HCT116 (cell line): ENCODE results near the gene KIF1A. TPM values are rescaled to one million over a fixed set of nuclear protein-coding genes. Genes with fewer than 3 reads are reported as not detected.

ENCODE experiments used
- ATAC-seq: fragments of 200-7000 bp; cut with Tn5 transposase; 2 replicates; pipeline ENCODE4 v1.9.1; 2020; ENCODE audit warnings: mild to moderate bottlenecking, moderate library complexity
- BruUV-seq: library from RNA; stranded (reverse); fragments of 400-500 nt; replicated peaks from 2 replicates; lab custom pipeline; 2021; lab: Mats Ljungman, UMichigan
- CTCF ChIA-PET: fragments of 300-600 bp; sonication (Branson Sonifier 250); formaldehyde crosslinking; loops from one replicate; lab custom pipeline; 2021; ENCODE audit warnings: antibody characterized with exemption; lab: Charles Lee
- POLR2A ChIA-PET: fragments of 300-600, 350-600 bp; sonication (Branson Sonifier 250); formaldehyde crosslinking; loops from one replicate; lab custom pipeline; 2021; ENCODE audit warnings: antibody characterized with exemption; lab: Charles Lee
- RAD21 ChIA-PET, 2 experiments: fragments of 300-600 bp; sonication (Branson Sonifier 250); formaldehyde crosslinking; loops; one replicate each; lab custom pipeline; 2023; ENCODE audit warnings: low total read pairs in 2 of 2; ENCODE audit not compliant: uncharacterized antibody in 2 of 2, unreplicated experiment in 2 of 2, low non-redundant PET in 1 of 2; lab: Charles Lee
- DNase-seq: peaks from one replicate; pipeline ENCODE4 v3.0.0-alpha.2; 2010; ENCODE audit warnings: low read depth, low spot score
- H2AFZ ChIP-seq: fragments of 200-600 bp; shearing (Covaris generic), sonication (generic); 2 replicates; pipeline ENCODE4 v1.6.1; 2017; ENCODE audit warnings: low read depth, mixed run types, mixed read lengths, antibody characterized with exemption, low read length; ENCODE audit not compliant: poor library complexity, severe bottlenecking
- H3K27ac ChIP-seq: 2 replicates; pipeline ENCODE4 v1.5.1; 2012; ENCODE audit warnings: low read depth, low read length
- H3K27me3 ChIP-seq: fragments of 200-600 bp; sonication (generic); 2 replicates; pipeline ENCODE4 v1.6.1; 2016; ENCODE audit warnings: mixed run types, low read length, mixed read lengths; ENCODE audit not compliant: insufficient read depth
- H3K36me3 ChIP-seq, 2 experiments: fragments of 200-500 bp in 1 of 2; fragments of 200-600 bp in 1 of 2; sonication (Bioruptor generic) in 1 of 2; sonication (generic) in 1 of 2; 2 replicates each; pipeline versions ENCODE4 v1.5.1 to v1.6.1; 2014 to 2016; ENCODE audit warnings: low read length in 2 of 2, inconsistent platforms in 1 of 2, mixed read lengths in 1 of 2, mixed run types in 1 of 2; ENCODE audit not compliant: insufficient read depth in 2 of 2, control insufficient read depth in 1 of 2
- H3K4me1 ChIP-seq, 2 experiments: fragments of 200-600 bp in 1 of 2; sonication (generic) in 1 of 2; 2 replicates each; pipeline versions ENCODE4 v1.5.1 to v1.6.1; 2012 to 2017; ENCODE audit warnings: low read length in 2 of 2, inconsistent platforms in 1 of 2, mild to moderate bottlenecking in 1 of 2, mixed read lengths in 1 of 2, mixed run types in 1 of 2, moderate library complexity in 1 of 2; ENCODE audit not compliant: insufficient read depth in 2 of 2, control insufficient read depth in 1 of 2
- H3K4me2 ChIP-seq: fragments of 200-600 bp; sonication (generic); 2 replicates; pipeline ENCODE4 v1.6.1; 2017; ENCODE audit warnings: mixed run types, low read length, mixed read lengths
- H3K4me3 ChIP-seq, 2 experiments: fragments of 200-600 bp in 1 of 2; sonication (generic) in 1 of 2; replicated peaks in 1 of 2; 2 replicates each; pipeline ENCODE4 v1.5.1; 2011 to 2016; ENCODE audit warnings: low read length in 2 of 2, control low read depth in 1 of 2, low read depth in 1 of 2, mild to moderate bottlenecking in 1 of 2, mixed read lengths in 1 of 2, mixed run types in 1 of 2
- H3K79me2 ChIP-seq: fragments of 200-600 bp; sonication (generic); 2 replicates; pipeline ENCODE4 v1.6.1; 2017; ENCODE audit warnings: mild to moderate bottlenecking, mixed run types, low read length, moderate library complexity, mixed read lengths; ENCODE audit not compliant: insufficient read depth
- H3K9ac ChIP-seq: fragments of 200-600 bp; sonication (generic); 2 replicates; pipeline ENCODE4 v1.6.1; 2016; ENCODE audit warnings: low read length, mixed read lengths
- H3K9me2 ChIP-seq: fragments of 200-600 bp; sonication (generic), shearing (Covaris generic); 2 replicates; pipeline ENCODE4 v1.6.1; 2017; ENCODE audit warnings: mixed run types, mild to moderate bottlenecking, moderate library complexity; ENCODE audit not compliant: insufficient read depth
- H3K9me3 ChIP-seq, 2 experiments: fragments of 200-500 bp in 1 of 2; fragments of 200-600 bp in 1 of 2; sonication (Bioruptor generic) in 1 of 2; sonication (generic) in 1 of 2; 2 replicates each; pipeline ENCODE4 v1.6.1; 2014 to 2017; ENCODE audit warnings: low read length in 2 of 2, mixed read lengths in 2 of 2, inconsistent platforms in 1 of 2, low read depth in 1 of 2, mild to moderate bottlenecking in 1 of 2, mixed run types in 1 of 2, moderate library complexity in 1 of 2; ENCODE audit not compliant: control insufficient read depth in 1 of 2, insufficient read depth in 1 of 2
- H4K20me1 ChIP-seq: fragments of 200-600 bp; sonication (generic), shearing (Covaris generic); 2 replicates; pipeline ENCODE4 v1.6.1; 2017; ENCODE audit warnings: mixed run types, mild to moderate bottlenecking, moderate library complexity; ENCODE audit not compliant: insufficient read depth
- CBX3 ChIP-seq: IDR thresholded peaks from 2 replicates; pipeline ENCODE4 v1.6.1; 2012; ENCODE audit warnings: low read depth
- CEBPB ChIP-seq: IDR thresholded peaks from 2 replicates; pipeline ENCODE4 v1.6.1; 2012; ENCODE audit warnings: low read depth
- EGR1 ChIP-seq: IDR thresholded peaks from 2 replicates; pipeline ENCODE4 v1.6.1; 2012; ENCODE audit warnings: low read depth
- ELF1 ChIP-seq: IDR thresholded peaks from 2 replicates; pipeline ENCODE4 v1.6.1; 2012; ENCODE audit warnings: low read depth, borderline replicate concordance
- EZH2 ChIP-seq: fragments of 200-600 bp; sonication (generic); IDR thresholded peaks from 2 replicates; pipeline ENCODE4 v1.6.1; 2017; ENCODE audit warnings: antibody characterized with exemption, mixed run types
- POLR2A ChIP-seq: IDR thresholded peaks from 2 replicates; pipeline ENCODE4 v1.7.0; 2011; ENCODE audit warnings: borderline replicate concordance; ENCODE audit not compliant: insufficient read depth, insufficient read length; ENCODE audit errors: extremely low read depth
- POLR2AphosphoS5 ChIP-seq: IDR thresholded peaks from 2 replicates; pipeline ENCODE4 v1.6.1; 2011; ENCODE audit warnings: mild to moderate bottlenecking, low read depth, low read length, moderate library complexity
- RAD21 ChIP-seq: IDR thresholded peaks from 2 replicates; pipeline ENCODE4 v1.6.1; 2012; ENCODE audit warnings: low read depth, mild to moderate bottlenecking
- SP1 ChIP-seq: IDR thresholded peaks from 2 replicates; pipeline ENCODE4 v1.6.1; 2012; ENCODE audit warnings: low read depth
- SRF ChIP-seq: IDR thresholded peaks from 2 replicates; pipeline ENCODE4 v1.6.1; 2012; ENCODE audit warnings: low read depth
- YY1 ChIP-seq: IDR thresholded peaks from 2 replicates; pipeline ENCODE4 v1.6.1; 2011; ENCODE audit warnings: low read length, low read depth, moderate library complexity, mild to moderate bottlenecking; ENCODE audit not compliant: insufficient replicate concordance; ENCODE audit errors: extremely low read depth
- ZFX ChIP-seq: fragments of 450-650 bp; IDR thresholded peaks from 2 replicates; pipeline ENCODE4 v1.6.1; 2017
- intact Hi-C: fragments of 100-400 bp; cut with micrococcal nuclease; formaldehyde crosslinking; loops from 2 replicates; pipeline ENCODE4 v1.10.0; 2022
- total RNA-seq: library from RNA; stranded (reverse); gene quantifications from one replicate; pipeline ENCODE4 v1.2.1, GENCODE V29; 2021; ENCODE audit not compliant: unreplicated experiment
- TF ChIP-seq, protein P1 (sequence below), 3 experiments: fragments of 200-600 bp in 1 of 3; sonication (generic) in 1 of 3; IDR thresholded peaks in 2 of 3; conservative IDR thresholded peaks in 1 of 3; 2 replicates each; pipeline ENCODE4 v1.5.1; 2012 to 2017; ENCODE audit warnings: low read depth in 2 of 3, low read length in 2 of 3, antibody characterized with exemption in 1 of 3, borderline replicate concordance in 1 of 3, control low read depth in 1 of 3, mild to moderate bottlenecking in 1 of 3, mixed read lengths in 1 of 3, mixed run types in 1 of 3, moderate library complexity in 1 of 3; ENCODE audit not compliant: insufficient read depth in 1 of 3
- TF ChIP-seq, protein P2 (sequence below): IDR thresholded peaks from 2 replicates; pipeline ENCODE4 v1.6.1; 2012
- TF ChIP-seq, protein P3 (sequence below): IDR thresholded peaks from 2 replicates; pipeline ENCODE4 v1.6.1; 2012; ENCODE audit warnings: low read depth

KIF1A gene
- total RNA-seq, 1 experiment from 2014 or later: 0.27 TPM

DNA sequence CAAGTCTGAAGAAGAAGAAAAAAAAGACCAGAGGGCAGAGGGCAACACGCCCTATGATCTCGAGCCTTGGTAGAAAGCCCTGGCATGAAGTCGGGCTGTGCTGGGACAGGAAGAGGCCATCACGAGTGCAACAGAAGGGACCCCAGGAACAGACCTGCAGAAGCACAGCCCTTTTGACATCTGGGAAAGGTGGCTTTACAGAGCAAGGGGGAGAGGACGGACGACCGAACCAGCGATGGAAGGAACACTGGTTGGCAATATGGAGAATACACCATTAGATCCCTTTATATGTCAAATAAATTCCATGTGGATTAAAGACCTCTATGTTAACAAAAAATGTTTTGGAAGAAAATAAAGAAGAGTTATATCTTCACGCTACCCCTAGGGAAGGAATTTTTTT is 10.7 kb downstream of the KIF1A start:
- ATAC-seq: no peak
- H3K4me3 ChIP-seq: no peak overlapping the region
- H3K27me3 ChIP-seq: no peaks in the 10 kb centered on the region
- ChIA-PET RAD21 (no interaction called here), CTCF (no interaction called here), POLR2A (no interaction called here)
- BruUV-seq: no TSS peak
- H3K36me3 ChIP-seq: no peaks in the 10 kb centered on the region
- TF ChIP-seq SRF (no peak), SP1 (no peak), POLR2AphosphoS5 (no peak), EGR1 (no peak)
- no peak overlapping the region for H3K27ac ChIP-seq
- no peak overlapping the region for H3K4me2 ChIP-seq
- H3K9ac ChIP-seq: no peak overlapping the region
- H3K79me2 ChIP-seq: no peaks in the 10 kb centered on the region
- no peak for DNase-seq
- no peaks in the 10 kb centered on the region for H3K9me2 ChIP-seq
- H3K4me1 ChIP-seq: no peaks in the 10 kb centered on the region
- H3K9me3 ChIP-seq: peaks cover 4 to 7% of the 10 kb centered on the region in 2 experiments; a peak in 2 of 4 replicates
- H4K20me1 ChIP-seq: no peaks in the 10 kb centered on the region
- no peak overlapping the region for H2AFZ ChIP-seq
- intact Hi-C loops: no loop called here

DNA sequence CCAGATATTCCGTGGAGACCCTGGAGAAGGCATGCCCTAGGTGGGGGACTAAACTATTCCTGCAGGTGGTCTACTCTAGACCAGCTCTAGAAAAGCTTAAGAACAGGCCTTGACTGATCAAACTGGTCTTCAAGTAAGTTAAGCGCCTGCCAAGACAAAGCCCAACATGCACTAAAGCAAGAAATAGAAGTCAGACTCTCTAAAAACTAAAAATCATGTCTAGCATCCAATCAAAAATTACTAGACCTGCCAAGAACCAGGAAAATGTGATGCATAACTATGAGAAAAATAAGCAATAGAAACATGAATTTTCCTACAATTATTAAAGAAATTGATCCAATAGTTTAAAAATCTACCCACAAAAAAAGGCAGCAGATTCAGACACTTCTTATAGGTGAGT is 13.6 kb downstream of the KIF1A start:
- intact Hi-C loops: no loop called here
- Histone ChIP-seq H4K20me1 (no peaks in the 10 kb centered on the region), H3K4me2 (no peak overlapping the region), H3K9ac (no peak overlapping the region), H3K27ac (no peak overlapping the region), H3K79me2 (no peaks in the 10 kb centered on the region), H3K9me2 (no peaks in the 10 kb centered on the region), H2AFZ (no peak overlapping the region), H3K36me3 (no peaks in the 10 kb centered on the region), H3K27me3 (peaks cover 5% of the 10 kb centered on the region), H3K9me3 (no peaks in the 10 kb centered on the region), H3K4me3 (no peak overlapping the region), H3K4me1 (no peaks in the 10 kb centered on the region)
- BruUV-seq: no TSS peak
- no peak for DNase-seq
- POLR2A ChIA-PET: no interaction called here
- RAD21 ChIA-PET: no interaction called here
- ATAC-seq: no peak
- CTCF ChIA-PET: no interaction called here
- TF ChIP-seq EGR1 (no peak), POLR2AphosphoS5 (no peak), EZH2 (no peak), YY1 (no peak), RAD21 (no peak), POLR2A (no peak), SP1 (no peak), ELF1 (no peak), CEBPB (no peak), CBX3 (no peak), ZFX (no peak)
- TF ChIP-seq, protein P1, sequence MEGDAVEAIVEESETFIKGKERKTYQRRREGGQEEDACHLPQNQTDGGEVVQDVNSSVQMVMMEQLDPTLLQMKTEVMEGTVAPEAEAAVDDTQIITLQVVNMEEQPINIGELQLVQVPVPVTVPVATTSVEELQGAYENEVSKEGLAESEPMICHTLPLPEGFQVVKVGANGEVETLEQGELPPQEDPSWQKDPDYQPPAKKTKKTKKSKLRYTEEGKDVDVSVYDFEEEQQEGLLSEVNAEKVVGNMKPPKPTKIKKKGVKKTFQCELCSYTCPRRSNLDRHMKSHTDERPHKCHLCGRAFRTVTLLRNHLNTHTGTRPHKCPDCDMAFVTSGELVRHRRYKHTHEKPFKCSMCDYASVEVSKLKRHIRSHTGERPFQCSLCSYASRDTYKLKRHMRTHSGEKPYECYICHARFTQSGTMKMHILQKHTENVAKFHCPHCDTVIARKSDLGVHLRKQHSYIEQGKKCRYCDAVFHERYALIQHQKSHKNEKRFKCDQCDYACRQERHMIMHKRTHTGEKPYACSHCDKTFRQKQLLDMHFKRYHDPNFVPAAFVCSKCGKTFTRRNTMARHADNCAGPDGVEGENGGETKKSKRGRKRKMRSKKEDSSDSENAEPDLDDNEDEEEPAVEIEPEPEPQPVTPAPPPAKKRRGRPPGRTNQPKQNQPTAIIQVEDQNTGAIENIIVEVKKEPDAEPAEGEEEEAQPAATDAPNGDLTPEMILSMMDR (IDR thresholded peaks at IDR 0.05 in 2 of 3, conservative IDR thresholded peaks at IDR 0.05 in 1 of 3; ENCODE audit: borderline replicate concordance in 1 of 3, insufficient read depth in 1 of 3, low read depth in 2 of 3, low read length in 2 of 3): no peak
- TF ChIP-seq, protein P2, sequence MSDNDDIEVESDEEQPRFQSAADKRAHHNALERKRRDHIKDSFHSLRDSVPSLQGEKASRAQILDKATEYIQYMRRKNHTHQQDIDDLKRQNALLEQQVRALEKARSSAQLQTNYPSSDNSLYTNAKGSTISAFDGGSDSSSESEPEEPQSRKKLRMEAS: no peak
- TF ChIP-seq, protein P3, sequence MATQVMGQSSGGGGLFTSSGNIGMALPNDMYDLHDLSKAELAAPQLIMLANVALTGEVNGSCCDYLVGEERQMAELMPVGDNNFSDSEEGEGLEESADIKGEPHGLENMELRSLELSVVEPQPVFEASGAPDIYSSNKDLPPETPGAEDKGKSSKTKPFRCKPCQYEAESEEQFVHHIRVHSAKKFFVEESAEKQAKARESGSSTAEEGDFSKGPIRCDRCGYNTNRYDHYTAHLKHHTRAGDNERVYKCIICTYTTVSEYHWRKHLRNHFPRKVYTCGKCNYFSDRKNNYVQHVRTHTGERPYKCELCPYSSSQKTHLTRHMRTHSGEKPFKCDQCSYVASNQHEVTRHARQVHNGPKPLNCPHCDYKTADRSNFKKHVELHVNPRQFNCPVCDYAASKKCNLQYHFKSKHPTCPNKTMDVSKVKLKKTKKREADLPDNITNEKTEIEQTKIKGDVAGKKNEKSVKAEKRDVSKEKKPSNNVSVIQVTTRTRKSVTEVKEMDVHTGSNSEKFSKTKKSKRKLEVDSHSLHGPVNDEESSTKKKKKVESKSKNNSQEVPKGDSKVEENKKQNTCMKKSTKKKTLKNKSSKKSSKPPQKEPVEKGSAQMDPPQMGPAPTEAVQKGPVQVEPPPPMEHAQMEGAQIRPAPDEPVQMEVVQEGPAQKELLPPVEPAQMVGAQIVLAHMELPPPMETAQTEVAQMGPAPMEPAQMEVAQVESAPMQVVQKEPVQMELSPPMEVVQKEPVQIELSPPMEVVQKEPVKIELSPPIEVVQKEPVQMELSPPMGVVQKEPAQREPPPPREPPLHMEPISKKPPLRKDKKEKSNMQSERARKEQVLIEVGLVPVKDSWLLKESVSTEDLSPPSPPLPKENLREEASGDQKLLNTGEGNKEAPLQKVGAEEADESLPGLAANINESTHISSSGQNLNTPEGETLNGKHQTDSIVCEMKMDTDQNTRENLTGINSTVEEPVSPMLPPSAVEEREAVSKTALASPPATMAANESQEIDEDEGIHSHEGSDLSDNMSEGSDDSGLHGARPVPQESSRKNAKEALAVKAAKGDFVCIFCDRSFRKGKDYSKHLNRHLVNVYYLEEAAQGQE: no peak
- TF ChIP-seq, all 23 proteins: peak for 0
